Trophoblast cell (in vitro differentiated cells and primary cell): Measurements from ENCODE around the gene FMNL2.

Experiments used
- DNase-seq, 2 donors: peaks; one replicate each; pipeline ENCODE4 v3.0.0-alpha.2; 2016
- H2AFZ ChIP-seq: 2 replicates; pipeline ENCODE4 v1.6.1; 2013; ENCODE audit warnings: low read length, moderate library complexity, mild to moderate bottlenecking; ENCODE audit not compliant: insufficient read depth, poor library complexity
- H2AK5ac ChIP-seq: 2 replicates; pipeline ENCODE4 v1.6.1; 2013; ENCODE audit warnings: mild to moderate bottlenecking, low read length
- H2BK120ac ChIP-seq: 2 replicates; pipeline ENCODE4 v1.6.1; 2013; ENCODE audit warnings: low read length, mild to moderate bottlenecking, moderate library complexity; ENCODE audit not compliant: insufficient read depth, poor library complexity
- H2BK12ac ChIP-seq: 2 replicates; pipeline ENCODE4 v1.6.1; 2013; ENCODE audit warnings: mild to moderate bottlenecking, low read length, moderate library complexity
- H2BK5ac ChIP-seq: 2 replicates; pipeline ENCODE4 v1.6.1; 2013; ENCODE audit warnings: low read length, low read depth, moderate library complexity, mild to moderate bottlenecking; ENCODE audit not compliant: poor library complexity
- H3K14ac ChIP-seq: 2 replicates; pipeline ENCODE4 v1.6.1; 2013; ENCODE audit warnings: mild to moderate bottlenecking, low read length
- H3K18ac ChIP-seq: 2 replicates; pipeline ENCODE4 v1.6.1; 2013; ENCODE audit warnings: mild to moderate bottlenecking, low read length
- H3K23ac ChIP-seq: 2 replicates; pipeline ENCODE4 v1.6.1; 2013; ENCODE audit warnings: low read length
- H3K27ac ChIP-seq: 2 replicates; pipeline ENCODE4 v1.5.1; 2013; ENCODE audit warnings: low read depth, mild to moderate bottlenecking, inconsistent platforms, low read length, moderate library complexity
- H3K27me3 ChIP-seq: 2 replicates; pipeline ENCODE4 v1.6.1; 2013; ENCODE audit warnings: inconsistent platforms, mild to moderate bottlenecking, low read length, moderate library complexity; ENCODE audit not compliant: insufficient read depth
- H3K36me3 ChIP-seq, 2 experiments: 1 replicate in 1 of 2; 2 replicates in 1 of 2; pipeline ENCODE4 v1.6.1; 2013; ENCODE audit warnings: low read length in 2 of 2, mild to moderate bottlenecking in 2 of 2, moderate library complexity in 1 of 2; ENCODE audit not compliant: insufficient read depth in 2 of 2, control insufficient read depth in 1 of 2
- H3K4ac ChIP-seq: 2 replicates; pipeline ENCODE4 v1.6.1; 2013; ENCODE audit warnings: low read depth, mild to moderate bottlenecking, low read length, moderate library complexity
- H3K4me1 ChIP-seq, 2 experiments: 1 replicate in 1 of 2; 2 replicates in 1 of 2; pipeline ENCODE4 v1.6.1; 2013; ENCODE audit warnings: low read length in 2 of 2, mild to moderate bottlenecking in 2 of 2, moderate library complexity in 1 of 2; ENCODE audit not compliant: insufficient read depth in 2 of 2, control insufficient read depth in 1 of 2
- H3K4me2 ChIP-seq: 2 replicates; pipeline ENCODE4 v1.6.1; 2013; ENCODE audit warnings: inconsistent platforms, mild to moderate bottlenecking, low read length, moderate library complexity
- H3K4me3 ChIP-seq: 2 replicates; pipeline ENCODE4 v1.5.1; 2013; ENCODE audit warnings: mild to moderate bottlenecking, low read depth, low read length, inconsistent platforms
- H3K79me1 ChIP-seq: one replicate; pipeline ENCODE4 v1.6.1; 2013; ENCODE audit warnings: low read length
- H3K79me2 ChIP-seq: 2 replicates; pipeline ENCODE4 v1.6.1; 2013; ENCODE audit warnings: low read length, mild to moderate bottlenecking; ENCODE audit not compliant: control insufficient read depth, insufficient read depth, poor library complexity
- H3K9ac ChIP-seq: 2 replicates; pipeline ENCODE4 v1.6.1; 2013; ENCODE audit warnings: mild to moderate bottlenecking, low read length
- H3K9me3 ChIP-seq: 2 replicates; pipeline ENCODE4 v1.6.1; 2013; ENCODE audit warnings: low read depth, mild to moderate bottlenecking, control low read depth, inconsistent platforms, low read length; ENCODE audit not compliant: insufficient read depth
- H4K12ac ChIP-seq: 2 replicates; pipeline ENCODE4 v1.6.1; 2013; ENCODE audit warnings: low read depth, mild to moderate bottlenecking, low read length, moderate library complexity
- H4K8ac ChIP-seq: 2 replicates; pipeline ENCODE4 v1.6.1; 2013; ENCODE audit warnings: low read depth, mild to moderate bottlenecking, low read length, moderate library complexity
- H4K91ac ChIP-seq: one replicate; pipeline ENCODE4 v1.6.1; 2013; ENCODE audit warnings: low read depth, mild to moderate bottlenecking, low read length, moderate library complexity
- WGBS: extraction: QIAGEN DNeasy Blood & Tissue Kit; methylation state at CpG from one replicate; pipeline ENCODE4 v1.1.7; 2013; ENCODE audit warnings: missing lambda C conversion rate; ENCODE audit not compliant: insufficient read length, insufficient coverage; ENCODE audit errors: extremely low coverage; 5-methylcytosine and 5-hydroxymethylcytosine counted together

The FMNL2 gene

DNA sequence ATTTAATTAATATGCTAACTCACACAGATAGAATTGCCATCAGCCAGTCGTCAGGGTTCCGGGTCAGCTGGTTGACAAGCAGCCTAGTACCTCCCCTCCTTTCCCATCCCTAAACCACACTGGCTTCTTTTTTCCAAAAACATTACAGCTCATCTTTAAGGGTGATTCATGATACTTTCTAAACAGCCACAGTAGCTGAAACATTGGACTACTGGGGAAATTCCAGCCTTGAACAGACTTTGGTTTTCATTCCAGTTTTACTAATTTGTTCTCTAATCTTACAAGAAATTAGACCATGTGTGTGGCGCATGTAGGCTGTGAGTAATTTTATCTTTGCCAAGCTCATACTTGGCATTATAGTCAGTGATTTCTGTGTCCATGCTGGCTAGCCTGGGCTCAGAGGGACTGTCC lies 110.8 kb downstream of the FMNL2 start:
- Histone ChIP-seq H3K14ac (no peak overlapping the region), H4K8ac (no peak overlapping the region), H4K91ac (no peak overlapping the region), H3K4ac (no peak overlapping the region), H3K36me3 (no peaks in the 10 kb centered on the region), H3K4me2 (no peak overlapping the region), H3K9me3 (no peaks in the 10 kb centered on the region), H4K12ac (no peak overlapping the region), H2BK12ac (no peak overlapping the region), H2AK5ac (no peak overlapping the region), H3K9ac (no peak overlapping the region), H2BK5ac (no peak overlapping the region), H3K18ac (no peak overlapping the region), H3K79me2 (no peaks in the 10 kb centered on the region), H3K79me1 (no peaks in the 10 kb centered on the region), H2BK120ac (no peak overlapping the region), H3K4me3 (no peak overlapping the region), H3K27me3 (no peaks in the 10 kb centered on the region), H3K4me1 (no peaks in the 10 kb centered on the region), H3K23ac (no peak overlapping the region), H2AFZ (no peak overlapping the region), H3K27ac (no peak overlapping the region)
- DNase-seq = peak; percentile 46 to 63
- no CpG with 5 or more reads among the region's 3 CpGs for WGBS

DNA sequence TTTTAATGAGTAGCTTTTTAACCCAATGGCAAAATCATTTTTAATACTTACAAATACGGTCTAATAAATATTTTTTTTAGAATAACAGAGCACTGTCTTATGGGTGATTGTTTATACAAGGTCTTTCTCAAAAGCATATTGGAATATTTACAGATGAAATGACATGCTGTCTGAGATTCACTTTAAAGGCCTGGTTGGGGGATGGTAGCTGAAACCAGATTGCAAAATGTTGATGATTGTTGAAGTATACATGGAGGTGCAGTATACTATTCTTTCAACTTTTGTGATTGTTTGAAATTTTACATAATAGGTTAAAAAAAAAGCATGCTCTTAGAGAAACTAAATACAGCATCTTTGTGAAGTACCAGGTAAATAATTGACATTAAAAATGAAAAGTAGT lies 111.2 kb downstream of the FMNL2 start:
- Histone ChIP-seq H3K79me1 (no peaks in the 10 kb centered on the region), H3K4me1 (no peaks in the 10 kb centered on the region), H2BK12ac (no peak overlapping the region), H3K14ac (no peak overlapping the region), H3K9me3 (no peaks in the 10 kb centered on the region), H3K4me3 (no peak overlapping the region), H3K9ac (no peak overlapping the region), H3K36me3 (no peaks in the 10 kb centered on the region), H3K4ac (no peak overlapping the region), H3K27me3 (no peaks in the 10 kb centered on the region), H3K23ac (no peak overlapping the region), H2AK5ac (no peak overlapping the region), H2BK5ac (no peak overlapping the region), H4K91ac (no peak overlapping the region), H4K12ac (no peak overlapping the region), H3K79me2 (no peaks in the 10 kb centered on the region), H4K8ac (no peak overlapping the region), H2BK120ac (no peak overlapping the region), H2AFZ (no peak overlapping the region), H3K18ac (no peak overlapping the region), H3K27ac (no peak overlapping the region), H3K4me2 (no peak overlapping the region)
- DNase-seq = no peak
- no CpG with 5 or more reads among the region's 1 CpG for WGBS

DNA sequence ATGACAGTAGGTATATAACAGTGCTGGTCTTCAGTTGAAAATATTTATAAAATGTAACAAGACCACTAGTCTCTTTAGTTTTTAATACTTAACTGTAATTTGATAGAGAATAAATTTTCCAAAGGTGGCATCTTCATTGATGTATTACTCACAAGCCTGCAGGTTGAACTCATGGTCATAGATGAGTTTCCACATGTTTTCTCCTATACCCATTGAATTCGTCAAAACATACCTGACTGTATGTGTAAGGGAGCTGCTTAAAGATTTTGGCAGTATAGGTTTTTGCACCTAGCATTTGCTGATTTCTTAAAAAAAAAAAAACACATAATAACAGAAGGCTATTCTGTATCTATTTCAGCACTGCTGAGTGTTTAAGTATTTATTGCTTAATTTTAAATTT lies 112.9 kb downstream of the FMNL2 start:
- no peak overlapping the region for H4K91ac ChIP-seq
- no peak overlapping the region for H2AK5ac ChIP-seq
- WGBS = no CpG with 5 or more reads among the region's 1 CpG

DNA sequence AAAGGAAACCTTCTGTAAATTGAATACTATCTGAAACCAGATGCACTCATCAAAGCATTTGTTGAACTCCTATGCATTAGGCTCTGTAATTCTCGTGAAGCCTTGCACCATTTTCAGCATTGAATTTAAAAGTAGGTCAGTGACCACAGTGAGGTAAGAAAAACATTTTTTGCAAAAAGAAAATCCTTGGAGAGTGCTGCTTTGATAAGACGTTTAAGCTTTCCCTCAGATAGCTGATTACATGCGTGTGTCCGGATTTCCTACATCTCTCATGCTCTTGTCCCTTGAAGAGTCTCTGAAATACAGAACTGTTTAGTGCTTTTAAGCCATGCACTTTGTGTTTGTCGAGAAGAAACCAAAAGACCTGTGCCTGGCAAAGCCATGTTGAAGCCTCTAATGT lies 113.6 kb downstream of the FMNL2 start:
- Histone ChIP-seq H3K14ac (no peak overlapping the region), H2AK5ac (no peak overlapping the region), H2BK12ac (no peak overlapping the region), H4K12ac (no peak overlapping the region), H2BK120ac (no peak overlapping the region), H3K79me2 (no peaks in the 10 kb centered on the region), H3K36me3 (no peaks in the 10 kb centered on the region), H3K4me3 (no peak overlapping the region), H3K23ac (no peak overlapping the region), H3K4me1 (peaks cover 6 to 7% of the 10 kb centered on the region in 2 experiments), H3K4ac (no peak overlapping the region), H3K18ac (no peak overlapping the region), H2AFZ (no peak overlapping the region), H4K8ac (no peak overlapping the region), H3K27ac (no peak overlapping the region), H3K9me3 (no peaks in the 10 kb centered on the region), H4K91ac (no peak overlapping the region), H3K9ac (no peak overlapping the region), H3K79me1 (peaks cover 1% of the 10 kb centered on the region), H2BK5ac (no peak overlapping the region), H3K27me3 (no peaks in the 10 kb centered on the region), H3K4me2 (no peak overlapping the region)
- no CpG with 5 or more reads among the region's 5 CpGs for WGBS
- DNase-seq = no peak

More for the DNA sequence above, 112.9 kb downstream of the FMNL2 start:
- Histone ChIP-seq H3K4ac (no peak overlapping the region), H3K9ac (no peak overlapping the region), H3K9me3 (no peaks in the 10 kb centered on the region), H3K4me1 (peaks cover under 1 to 7% of the 10 kb centered on the region in 2 experiments), H3K4me3 (no peak overlapping the region), H3K27me3 (no peaks in the 10 kb centered on the region), H3K79me2 (no peaks in the 10 kb centered on the region), H2AFZ (no peak overlapping the region), H3K79me1 (no peaks in the 10 kb centered on the region), H2BK5ac (no peak overlapping the region), H3K14ac (no peak overlapping the region), H4K12ac (no peak overlapping the region), H3K36me3 (no peaks in the 10 kb centered on the region), H3K23ac (no peak overlapping the region), H3K4me2 (no peak overlapping the region), H3K18ac (no peak overlapping the region), H4K8ac (no peak overlapping the region), H2BK120ac (no peak overlapping the region), H2BK12ac (no peak overlapping the region), H3K27ac (no peak overlapping the region)
- DNase-seq = no peak
